AG10803 (cell line): ENCODE data around the gene ANKS6.

Source experiments
- DNase-seq: peaks from one replicate; pipeline ENCODE4 v3.0.0; 2010; ENCODE audit warnings: low read depth
- H3K4me3 ChIP-seq: 2 replicates; pipeline ENCODE4 v1.5.1; 2011; ENCODE audit warnings: mild to moderate bottlenecking, low read length, control low read depth
- TF ChIP-seq, protein P1 (sequence below): conservative IDR thresholded peaks from 2 replicates; pipeline ENCODE4 v1.5.1; 2011; ENCODE audit warnings: mild to moderate bottlenecking, low read length, control low read depth, inconsistent platforms

ANKS6 gene

DNA sequence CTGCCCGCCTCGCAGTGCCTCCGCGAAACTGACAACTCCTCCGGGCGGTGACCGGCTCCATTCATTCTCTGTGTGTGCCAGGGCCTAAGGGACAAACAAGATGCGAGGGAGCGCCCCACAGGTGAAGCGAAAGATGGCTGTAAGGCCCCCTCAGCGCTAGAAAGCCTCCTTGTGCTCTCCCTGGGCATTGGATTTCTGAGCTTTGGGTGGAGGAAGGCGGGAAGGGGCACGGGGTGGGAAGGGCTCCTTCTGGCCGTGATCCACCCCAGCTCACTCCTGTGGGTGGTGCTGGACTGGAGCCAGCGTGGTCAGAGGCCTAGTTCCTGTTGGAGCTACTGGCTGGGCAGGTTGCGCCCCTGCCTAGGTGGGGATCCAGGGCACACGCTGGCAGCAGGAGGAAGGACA lies 12.1 kb upstream of the ANKS6 start:
- DNase-seq = no peak
- peak overlapping the region; percentile 56 for H3K4me3 ChIP-seq
- TF ChIP-seq, protein P1, sequence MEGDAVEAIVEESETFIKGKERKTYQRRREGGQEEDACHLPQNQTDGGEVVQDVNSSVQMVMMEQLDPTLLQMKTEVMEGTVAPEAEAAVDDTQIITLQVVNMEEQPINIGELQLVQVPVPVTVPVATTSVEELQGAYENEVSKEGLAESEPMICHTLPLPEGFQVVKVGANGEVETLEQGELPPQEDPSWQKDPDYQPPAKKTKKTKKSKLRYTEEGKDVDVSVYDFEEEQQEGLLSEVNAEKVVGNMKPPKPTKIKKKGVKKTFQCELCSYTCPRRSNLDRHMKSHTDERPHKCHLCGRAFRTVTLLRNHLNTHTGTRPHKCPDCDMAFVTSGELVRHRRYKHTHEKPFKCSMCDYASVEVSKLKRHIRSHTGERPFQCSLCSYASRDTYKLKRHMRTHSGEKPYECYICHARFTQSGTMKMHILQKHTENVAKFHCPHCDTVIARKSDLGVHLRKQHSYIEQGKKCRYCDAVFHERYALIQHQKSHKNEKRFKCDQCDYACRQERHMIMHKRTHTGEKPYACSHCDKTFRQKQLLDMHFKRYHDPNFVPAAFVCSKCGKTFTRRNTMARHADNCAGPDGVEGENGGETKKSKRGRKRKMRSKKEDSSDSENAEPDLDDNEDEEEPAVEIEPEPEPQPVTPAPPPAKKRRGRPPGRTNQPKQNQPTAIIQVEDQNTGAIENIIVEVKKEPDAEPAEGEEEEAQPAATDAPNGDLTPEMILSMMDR = no peak

DNA sequence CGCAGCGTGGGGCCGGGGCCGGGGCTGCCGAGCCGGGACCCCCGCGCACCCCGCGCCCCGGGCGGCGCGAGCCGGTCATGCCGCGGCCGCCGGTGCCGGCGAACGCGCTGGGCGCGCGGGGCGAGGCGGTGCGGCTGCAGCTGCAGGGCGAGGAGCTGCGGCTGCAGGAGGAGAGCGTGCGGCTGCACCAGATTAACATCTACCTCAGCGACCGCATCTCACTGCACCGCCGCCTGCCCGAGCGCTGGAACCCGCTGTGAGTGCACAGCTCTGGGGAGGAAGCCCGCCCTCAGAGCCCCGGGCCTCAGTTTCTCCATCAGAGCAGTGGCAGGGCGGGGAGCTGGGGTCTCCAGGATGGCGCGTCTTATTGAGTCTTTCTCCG lies 11.4 kb upstream of the ANKS6 start:
- TF ChIP-seq, protein P1 = no peak
- DNase-seq = no peak
- H3K4me3 ChIP-seq = peak overlapping the region; percentile 56

DNA sequence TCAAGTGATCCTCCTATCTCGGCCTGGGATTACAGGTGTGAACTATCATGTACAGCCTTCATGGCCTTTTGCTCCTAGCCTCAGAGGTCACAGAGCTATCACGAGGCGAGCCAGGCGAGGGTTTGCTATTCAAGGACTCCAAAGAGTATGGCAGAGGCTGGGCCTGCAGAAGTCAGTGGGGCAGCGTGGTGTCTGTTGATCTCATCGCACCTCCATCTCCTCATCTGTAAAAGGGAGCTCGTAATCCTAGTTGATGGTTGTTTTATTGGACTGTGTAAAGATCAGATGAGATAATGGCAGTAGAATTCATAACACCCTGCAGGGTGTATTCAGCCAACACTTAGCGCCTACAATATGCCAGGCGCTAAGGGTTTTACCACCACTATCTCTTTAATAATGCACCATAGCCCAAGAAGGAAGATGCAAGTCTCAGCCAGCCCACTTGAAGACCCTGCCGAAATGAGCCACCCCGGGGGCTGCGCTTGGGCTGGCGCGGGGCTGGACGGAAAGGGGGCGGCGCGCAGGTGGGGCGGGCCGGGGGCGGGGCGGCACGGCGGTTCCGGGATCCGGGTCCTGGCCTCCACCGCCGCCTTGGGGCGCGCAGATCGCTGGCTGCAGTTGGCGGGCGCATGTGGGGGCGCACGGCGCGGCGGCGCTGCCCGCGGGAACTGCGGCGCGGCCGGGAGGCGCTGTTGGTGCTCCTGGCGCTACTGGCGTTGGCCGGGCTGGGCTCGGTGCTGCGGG lies 10.9 kb upstream of the ANKS6 start, which contains the start of gene GALNT12:
Gene GALNT12 (plus strand): TSS at position 601 of the 744 bp plus-strand sequence. CDS start 29 bp downstream, at position 630.
- H3K4me3 ChIP-seq = peak within 1 kb of the TSS; percentile 56
- no peak for DNase-seq
- TF ChIP-seq, protein P1 = no peak

DNA sequence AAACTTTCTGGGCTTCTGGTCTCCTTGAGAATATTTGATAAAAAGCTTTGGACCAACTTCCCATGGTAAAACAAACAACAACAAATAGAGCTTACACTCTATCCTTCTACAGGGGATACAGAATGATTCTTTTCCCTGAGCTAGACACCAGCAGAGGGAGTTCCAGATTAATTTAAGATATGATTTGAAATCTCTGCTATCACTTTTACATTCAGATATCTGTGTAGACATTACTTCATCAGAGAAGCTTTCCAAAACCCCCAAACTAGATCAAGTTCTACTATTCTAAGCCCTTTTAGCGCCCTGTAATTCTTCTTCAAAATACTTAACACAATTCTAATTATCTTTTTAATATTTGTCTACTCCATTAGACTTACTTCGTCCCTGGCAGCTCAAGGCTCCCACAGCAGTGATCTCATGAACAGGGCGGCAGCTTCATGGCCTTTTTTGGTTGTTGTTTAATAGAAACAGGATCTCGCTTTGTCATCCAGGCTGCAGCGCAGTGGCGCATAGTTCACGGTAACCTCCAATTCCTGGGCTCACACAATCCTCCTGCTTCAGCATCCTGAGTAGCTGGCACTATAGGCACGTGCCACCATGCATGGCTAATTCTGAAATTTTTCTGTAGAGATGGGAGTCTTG lies 10.2 kb upstream of the ANKS6 start:
- no peak overlapping the region for H3K4me3 ChIP-seq
- TF ChIP-seq, protein P1 = peak; percentile 47
- DNase-seq = peak; percentile 9

DNA sequence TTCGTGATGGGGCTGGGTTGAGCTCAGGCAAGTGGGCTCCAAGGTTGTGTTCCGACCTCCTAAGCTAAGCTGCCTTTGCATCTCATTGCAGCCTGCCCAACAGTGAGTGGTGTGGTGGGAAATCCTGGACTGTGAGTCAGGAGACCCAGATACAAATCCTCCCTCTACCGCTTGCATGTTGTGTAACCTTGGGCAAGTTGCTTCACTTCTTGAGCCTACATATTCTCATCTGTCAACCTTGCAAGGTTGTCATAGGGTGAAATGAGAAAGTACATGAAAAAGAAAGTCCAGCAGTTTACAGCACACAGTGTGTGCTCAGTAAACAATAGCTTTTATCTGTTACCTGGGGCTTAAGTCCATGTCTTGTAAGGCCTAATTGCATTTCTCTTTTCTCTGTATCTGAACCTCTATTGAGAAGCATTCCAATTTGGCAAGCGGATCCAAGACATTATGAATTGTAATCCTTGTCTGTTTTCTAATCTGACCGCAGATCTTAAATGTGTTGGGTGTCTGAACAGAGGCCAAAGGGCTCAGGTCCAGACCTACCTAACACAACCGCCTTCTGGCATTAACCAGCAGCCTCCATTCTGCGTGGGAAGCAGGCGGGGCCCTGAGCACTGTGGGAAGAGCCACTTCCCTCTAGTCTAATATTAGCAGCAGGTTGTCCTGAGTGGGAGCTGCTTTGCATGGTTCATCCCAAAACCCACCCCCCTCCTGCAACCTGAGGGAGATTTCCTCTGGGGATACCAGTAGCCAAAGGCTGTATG lies 9.3 kb upstream of the ANKS6 start:
- DNase-seq = peak; percentile 63
- TF ChIP-seq, protein P1 = no peak
- no peak overlapping the region for H3K4me3 ChIP-seq

DNA sequence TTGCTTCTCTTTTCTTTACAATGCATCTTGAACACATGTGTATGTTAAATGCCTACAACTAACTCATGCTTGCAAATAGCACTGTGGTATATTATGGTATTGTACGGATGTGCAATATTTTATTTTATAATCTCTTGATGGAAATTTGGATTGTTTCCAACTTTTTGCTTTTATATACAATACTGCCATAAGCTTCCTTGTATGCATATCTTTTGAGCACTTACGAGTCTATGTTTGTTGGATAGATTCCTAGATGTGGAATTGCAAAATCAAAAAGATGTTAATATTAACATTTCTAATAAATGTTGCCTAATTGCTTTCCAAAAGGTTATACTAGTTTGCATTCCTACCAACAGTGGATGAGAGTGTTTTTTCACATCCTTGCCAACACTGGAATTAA lies 7.7 kb upstream of the ANKS6 start:
- TF ChIP-seq, protein P1 = no peak
- no peak overlapping the region for H3K4me3 ChIP-seq
- DNase-seq = no peak
